NCI-H2171 treated with DMSO at 0.1 percent for 48 hours (cell line): ENCODE data around the gene CNOT6L.

Source experiments
- DNase-seq: peaks from one replicate; lab custom pipeline; 2025; lab: John Stamatoyannopoulos, UW

CNOT6L gene

DNA sequence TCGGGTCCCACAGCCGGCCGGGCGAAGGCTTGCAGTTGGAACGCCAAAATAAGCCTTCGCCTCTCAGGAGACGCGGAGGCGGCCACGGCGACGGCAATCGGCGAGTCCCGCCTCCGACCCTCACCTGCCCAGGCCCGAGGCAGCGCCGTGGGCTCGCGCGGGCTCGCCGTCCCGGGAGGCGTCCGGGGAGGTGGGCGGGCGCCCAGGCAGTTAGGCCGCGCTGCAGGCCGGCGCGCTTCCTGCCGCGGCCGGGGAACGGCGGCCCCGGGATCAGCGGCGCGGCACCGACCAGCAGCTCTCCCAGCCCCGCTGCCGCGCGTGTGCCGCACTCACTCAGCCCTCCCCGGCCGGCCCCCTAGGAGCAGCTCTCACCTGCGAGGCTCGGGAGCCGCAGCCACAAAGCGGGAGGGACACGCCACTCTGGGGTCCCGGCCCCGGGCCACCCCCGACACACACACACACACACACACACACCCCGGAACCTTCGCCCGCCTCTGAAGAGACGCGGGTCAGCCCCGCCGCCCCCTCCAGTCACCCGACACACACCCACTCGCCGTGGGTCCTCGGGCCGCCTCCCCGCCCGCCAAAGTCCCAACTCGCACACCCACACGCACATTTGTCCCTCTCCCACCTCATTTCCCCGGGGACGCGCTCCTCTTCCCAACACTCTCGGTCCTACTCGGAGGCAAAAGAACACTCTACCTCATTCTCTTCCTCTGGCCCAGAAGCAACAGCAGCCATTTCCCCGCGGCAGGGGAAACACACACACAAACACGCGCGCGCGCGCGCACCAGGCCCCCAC lies at the start of gene CNOT6L:
Gene CNOT6L, minus strand, starts transcription at position 767 of the 802 bp plus-strand sequence. Its CDS starts 60 bp downstream, at position 707.
- DNase-seq, result peak; percentile 34

DNA sequence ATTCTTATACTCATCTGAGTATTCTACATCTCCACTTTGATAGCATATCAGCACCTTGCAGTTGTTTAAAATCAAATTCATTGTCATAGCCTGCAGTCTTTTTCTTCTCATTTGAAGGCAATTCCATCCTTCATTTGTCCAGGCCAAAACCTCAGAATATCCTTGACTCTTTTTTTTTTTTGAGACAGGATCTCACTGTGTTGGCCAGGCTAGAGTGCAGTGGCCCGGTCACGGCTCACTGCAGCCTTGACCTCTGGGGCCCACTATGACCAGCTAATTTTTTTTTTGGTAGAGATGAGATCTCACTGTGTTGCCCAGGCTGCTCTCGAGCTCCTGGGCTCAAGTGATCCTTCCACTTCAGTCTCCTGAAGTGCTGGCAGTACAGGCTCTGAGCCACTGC lies 46.1 kb upstream of the CNOT6L start:
- no peak for DNase-seq

DNA sequence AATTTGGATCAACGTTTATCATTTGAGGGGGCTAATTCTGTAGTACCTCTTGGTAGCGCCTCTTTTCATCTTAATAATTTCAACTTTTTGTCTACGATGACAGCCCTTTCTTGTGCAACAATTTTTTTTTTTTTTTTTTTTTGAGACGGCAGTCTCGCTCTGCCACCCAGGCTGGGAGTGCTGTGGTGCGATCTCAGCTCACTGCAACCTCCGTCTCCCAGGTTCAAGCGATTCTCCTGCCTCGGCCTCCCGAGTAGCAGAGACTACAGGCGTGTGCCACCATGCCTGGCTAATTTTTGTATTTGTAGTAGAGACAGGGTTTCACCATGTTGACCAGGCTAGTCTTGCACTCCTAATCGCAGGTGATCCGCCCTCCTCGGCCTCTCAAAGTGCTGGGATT lies 44.2 kb upstream of the CNOT6L start:
- peak; percentile 7 for DNase-seq

DNA sequence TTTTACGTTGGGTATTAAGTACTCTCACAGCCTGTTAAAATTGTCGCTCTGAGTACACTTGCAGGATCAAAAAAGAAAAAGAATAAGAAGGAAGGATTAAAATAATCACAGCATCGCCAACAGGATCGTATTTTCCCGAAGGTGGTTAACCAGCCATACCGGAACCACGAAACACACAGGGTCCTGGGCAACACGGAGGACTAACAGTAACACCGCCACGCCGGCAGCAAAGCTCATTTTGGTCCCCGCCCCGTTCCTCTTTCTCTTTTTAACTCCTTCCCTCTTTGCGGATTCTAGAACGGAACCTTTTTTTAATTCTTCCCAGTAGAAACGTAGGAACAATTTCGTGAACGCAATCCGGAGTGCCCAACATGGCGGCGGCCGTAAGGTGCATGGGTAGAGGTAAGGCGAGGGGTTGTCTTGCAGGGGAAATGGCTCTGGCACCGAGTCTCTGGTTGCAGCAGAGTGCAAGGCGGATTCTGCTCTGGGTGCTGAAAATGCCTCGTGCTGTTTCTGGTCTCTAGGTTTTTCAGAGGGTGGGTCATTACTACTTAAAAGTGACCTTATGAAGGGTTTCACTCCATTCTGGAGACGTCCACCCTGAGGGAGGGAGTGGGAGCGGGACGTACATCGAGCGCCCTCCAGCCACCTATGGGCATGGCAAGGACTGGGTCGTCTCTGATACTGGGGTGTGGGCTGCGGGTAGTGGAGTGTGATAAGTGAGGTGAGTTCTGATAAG lies 43.5 kb upstream of the CNOT6L start, which contains the start of gene MRPL1:
Gene MRPL1, plus strand, starts transcription at position 353 of the 739 bp plus-strand sequence. Its CDS starts 19 bp downstream, at position 372.
- DNase-seq, result peak; percentile 94

DNA sequence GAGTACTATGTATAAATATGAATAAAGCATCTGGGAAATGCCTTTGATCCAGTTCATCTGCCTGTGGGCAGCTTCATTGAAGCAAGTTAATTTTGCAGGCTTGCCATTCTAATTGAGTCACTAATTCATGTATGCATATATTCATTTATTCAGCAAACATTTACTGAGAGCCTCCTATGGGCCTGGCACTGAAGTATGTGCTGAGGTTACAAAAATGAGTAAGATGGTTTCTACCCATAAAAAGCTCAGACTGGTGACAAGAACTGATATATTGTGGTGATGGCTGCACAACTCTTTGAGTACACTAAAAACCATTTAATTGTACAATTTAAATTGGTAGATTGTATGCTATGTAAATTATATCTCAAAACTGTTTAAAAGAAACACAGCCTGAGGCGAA lies 42.3 kb upstream of the CNOT6L start:
- peak; percentile 13 for DNase-seq

DNA sequence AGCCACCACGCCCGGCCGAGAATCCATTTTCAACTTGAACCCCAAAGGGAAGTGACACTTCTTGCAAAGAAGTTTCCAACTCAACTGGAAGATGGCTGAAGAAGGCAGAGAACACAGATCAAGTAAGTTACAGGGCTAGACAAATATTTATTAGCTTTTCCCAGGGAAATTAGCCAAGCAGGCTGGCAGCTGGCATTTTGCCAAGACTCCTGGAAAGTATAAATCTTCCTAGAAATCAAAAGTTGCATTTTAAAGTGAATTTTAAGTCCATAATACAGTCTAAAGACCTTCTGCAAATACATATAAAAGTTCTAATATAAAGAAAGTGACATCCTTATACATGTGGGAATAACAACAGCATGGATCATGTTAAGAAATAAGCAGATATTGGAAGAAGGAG lies 40.1 kb upstream of the CNOT6L start:
- DNase-seq, result no peak

DNA sequence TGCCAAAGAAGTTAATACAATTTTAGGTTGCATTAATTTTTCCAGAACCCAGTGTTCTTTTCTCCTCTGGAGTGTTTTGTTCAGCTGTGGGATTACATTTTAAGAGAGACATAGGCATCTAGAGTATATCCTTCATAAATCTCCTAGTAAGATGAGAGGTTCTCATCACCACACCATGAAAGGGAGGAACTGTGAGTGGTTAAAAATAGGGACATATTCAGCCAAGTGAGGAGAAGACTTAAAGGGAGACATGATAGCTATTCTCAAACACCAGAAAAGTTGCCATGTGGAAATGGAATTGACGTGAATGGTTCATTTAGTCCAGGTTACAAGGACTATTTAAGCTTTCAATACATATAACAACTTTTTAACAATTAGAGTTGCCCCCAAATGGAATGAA lies 37.0 kb upstream of the CNOT6L start:
- no peak for DNase-seq

DNA sequence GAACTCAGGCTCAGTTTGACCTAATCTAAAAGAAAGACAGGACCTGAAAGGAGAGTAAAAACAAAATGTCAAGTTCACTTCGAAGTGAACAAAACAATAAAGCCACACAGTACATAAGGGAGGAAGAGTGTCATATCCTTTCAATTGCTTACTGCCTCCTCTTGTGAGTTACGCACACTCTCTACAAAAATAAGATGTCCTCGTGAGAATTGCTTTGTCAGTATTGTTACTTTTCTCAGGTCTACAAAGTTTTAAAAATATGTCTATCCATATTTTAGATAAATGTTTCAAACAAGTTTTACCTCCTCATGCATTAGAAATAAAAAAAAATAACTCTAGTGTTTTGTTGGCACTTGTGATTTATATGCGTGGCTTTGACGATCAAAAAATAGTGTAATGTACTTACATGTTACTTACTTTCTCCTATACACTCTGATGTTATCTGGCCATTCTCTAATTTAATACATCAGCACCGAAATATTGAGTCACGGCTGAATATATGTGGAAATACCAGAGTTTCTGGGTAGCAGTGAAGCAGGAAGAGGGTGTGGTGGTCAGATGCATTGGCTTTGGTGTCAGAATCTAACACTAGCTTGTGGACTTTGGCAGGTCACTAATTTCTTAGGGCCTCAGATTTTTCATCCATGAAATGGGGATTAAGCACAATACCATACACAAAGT lies 35.4 kb upstream of the CNOT6L start:
- no peak for DNase-seq

DNA sequence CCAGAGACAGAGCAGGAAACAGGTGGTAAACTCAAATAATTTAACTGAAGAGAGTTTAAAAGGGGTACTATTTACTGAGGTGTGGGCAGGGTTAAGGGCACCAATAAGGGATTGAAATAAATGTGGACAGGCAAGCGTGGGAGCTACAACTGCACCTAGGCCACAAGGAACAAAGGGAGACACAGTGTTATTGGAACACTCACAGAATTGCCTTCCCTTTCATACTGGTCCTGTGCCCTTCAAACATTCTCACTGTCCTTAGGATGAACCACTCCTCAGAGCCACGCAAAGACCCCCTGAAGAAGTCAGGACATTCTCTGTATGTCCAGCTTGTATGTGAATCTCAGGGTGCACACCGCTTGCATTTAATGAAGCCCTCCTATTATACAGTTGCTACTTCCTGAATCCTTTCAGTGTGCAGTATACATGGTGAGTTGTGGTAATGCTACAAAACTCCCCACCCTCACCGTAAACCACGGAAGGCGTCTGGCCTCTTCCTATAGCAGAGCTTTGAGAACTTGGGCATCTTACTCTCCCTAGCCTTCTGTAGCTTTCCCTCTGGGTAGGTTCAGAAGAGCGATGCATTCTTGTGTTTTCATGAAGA lies 33.8 kb upstream of the CNOT6L start:
- DNase-seq, result no peak

DNA sequence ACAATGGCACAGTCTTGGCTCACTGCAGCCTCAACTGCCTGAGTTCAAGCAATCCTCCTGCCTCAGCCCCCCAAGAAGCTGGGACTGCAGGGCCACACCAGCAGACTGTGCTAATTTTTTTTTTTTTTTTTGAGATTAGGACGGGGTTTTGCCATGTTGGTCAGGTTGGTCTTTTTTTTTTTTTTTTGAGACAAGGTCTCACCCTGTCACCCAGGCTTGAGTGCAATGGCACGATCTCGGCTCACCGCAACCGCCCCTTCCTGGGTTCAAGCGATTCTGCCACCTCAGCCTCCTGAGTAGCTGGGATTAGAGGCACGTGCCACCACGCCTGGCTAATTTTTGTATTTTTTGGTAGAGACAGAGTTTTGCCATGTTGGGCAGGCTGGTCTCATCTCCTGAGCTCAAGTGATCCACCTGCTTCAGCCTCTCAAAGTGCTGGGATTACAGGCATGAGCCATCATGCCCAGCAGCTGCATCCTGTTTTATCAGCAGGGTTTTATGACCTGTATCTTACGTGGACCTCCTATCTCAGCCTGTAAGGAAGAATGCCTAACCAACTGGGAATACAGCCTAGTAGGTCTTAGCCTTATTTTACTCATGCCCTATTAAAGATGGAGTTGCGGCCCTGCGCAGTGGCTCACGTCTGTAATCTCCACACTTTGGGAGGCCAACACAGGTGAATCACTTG lies 30.3 kb upstream of the CNOT6L start:
- DNase-seq, result no peak

DNA sequence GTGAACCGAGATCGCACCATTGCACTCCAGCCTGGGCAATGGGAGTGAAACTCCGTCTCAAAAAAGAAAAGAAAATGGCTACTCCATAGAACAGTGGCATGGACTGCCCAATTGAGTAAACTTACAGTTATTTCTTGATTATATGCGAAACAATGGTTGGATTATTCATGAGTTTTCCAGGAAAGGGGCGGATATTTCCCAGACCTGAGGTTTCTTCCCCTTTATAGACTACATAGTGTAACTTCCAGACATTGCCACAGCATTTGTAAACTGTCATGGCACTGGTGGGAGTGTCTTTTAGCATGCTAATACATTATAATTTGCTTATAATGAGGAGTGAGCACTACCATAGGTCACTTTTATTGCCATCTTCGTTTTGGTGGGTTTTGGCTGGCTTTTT lies 29.3 kb upstream of the CNOT6L start:
- DNase-seq, result no peak

DNA sequence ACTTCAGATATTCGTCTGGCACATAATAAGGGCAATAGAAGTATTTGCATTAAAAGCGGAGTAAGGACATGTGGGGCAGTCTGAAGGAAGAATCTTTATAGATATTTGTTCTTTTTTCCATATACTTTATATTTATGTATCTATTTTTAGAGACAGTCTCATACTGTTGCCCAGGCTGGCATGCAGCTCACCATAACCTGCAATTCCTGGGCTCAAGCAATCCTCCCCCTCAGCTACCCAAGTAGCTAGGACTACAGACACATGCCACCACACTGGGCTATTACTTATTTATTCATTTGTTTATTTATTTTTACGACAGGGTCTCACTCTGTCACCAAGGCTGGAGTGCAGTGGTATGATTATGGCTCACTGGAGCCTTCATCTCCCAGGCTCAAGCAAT lies 26.8 kb upstream of the CNOT6L start:
- DNase-seq, result no peak

DNA sequence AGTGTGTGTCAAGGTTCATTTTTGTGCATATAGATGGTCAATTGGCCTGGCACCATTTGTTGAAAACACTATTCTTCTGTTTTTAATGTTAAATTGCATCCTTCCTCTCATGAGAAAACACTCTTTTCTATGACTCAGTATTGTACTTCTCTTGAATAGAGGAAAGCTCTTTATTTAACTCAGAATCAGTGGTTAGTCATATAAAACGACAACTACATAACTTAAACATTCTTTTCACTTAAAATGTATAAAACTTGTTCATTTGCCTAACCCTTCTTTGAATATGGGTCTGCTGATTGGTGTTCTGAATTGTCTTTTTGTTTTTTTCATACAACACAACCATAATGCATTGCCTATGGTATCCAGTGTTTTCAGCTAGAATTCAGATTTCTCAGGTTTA lies 26.2 kb upstream of the CNOT6L start:
- no peak for DNase-seq

DNA sequence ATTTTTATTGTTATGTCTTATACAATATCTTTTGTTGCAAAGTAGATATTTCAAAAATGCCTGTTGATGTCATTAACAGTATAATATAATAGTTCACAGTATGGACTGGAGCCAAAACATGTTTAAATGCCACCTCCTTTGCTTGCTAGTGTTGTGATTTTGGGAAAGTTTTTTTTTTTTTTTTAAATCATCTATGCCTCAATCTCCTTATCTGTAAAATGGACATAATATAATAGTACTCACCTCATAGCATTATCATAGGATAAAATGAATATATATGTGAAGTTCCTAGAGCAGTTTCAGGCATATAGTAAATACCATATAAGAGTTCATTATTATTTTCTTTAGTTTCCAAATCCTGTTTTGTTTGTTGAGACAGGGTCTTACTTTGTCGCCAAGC lies 25.2 kb upstream of the CNOT6L start:
- DNase-seq, result no peak

DNA sequence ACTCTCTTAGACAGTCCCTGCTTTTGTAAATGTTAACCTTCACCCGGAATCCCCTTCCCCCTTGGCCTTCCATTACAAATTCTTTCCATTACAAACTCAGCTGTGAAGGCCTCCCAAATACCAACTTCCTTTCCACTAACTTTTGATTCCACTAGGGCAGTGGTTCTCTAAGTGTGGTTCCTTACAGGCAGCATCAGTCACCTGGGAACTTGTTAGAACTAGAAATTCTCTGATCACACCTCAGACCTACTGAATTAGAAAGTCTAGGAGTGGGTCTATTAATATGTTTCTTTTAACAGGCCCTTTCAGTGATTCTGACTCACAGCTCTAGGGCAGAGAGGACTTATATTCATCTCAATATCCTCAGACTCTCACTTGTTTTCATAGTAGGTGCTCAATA lies 24.5 kb upstream of the CNOT6L start:
- no peak for DNase-seq

DNA sequence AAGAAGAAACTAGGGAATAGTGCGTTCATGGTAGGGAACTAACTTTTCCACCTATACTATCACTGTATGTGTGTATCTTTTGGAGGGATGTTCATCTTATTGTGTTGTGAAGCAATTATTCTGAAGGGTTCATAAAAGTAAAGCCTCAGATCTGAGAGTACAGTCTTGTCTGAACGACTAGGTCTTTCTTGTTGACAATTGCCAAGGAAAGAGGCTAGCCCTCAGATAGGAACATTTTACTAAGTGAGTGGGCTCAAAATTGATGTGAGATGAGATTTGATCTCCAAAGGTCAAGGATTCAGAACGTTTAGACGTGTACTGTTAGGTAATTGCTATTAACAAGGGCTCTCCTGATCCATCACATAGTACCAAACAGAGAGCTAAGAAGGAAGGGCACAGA lies 15.2 kb upstream of the CNOT6L start:
- DNase-seq, result no peak

DNA sequence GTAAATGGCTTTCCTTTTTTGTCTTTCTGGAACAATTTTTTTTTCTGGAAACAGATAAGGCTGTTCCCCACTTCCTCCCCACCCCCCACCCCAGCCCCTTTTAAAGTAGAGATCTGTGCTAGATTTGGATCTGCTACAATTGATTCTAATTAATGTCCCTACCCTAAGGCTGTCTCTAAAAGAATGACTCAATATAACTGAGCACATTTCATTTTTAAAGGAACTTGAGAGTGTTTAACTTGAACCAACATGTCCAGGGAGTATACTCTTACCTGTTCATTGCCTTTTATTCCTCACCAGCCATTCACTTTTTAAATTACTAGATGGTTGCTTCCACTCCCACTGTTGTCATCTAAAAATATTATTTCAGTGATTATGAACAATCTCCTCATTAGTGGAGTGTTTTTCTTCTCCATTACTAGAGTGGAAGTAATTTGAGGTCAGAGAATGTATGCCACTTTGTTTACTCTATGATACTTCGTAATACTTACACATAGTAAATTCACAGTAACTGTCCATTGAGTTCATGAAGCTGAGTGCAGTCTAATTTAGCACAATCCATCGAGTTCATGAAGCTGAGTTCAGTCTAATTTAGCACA lies 14.1 kb upstream of the CNOT6L start:
- DNase-seq, result no peak

DNA sequence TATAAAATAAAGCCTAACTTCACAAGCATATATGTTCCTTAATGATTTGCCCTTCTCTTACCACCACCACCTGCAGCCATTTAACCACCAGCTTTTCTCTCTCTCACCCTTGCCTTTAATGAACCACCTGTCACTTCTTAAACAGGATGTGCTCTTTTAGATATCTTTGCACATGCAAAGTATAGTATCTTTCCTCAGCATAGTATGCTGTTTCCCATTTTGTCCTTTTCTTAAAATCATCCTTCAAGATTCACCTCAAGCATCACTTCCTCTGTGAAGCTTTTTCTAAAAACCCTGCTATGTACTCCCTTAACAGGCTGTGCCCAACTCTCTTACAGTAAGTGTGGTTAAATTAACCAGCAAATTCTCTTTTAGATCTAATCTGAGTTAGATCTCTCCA lies 8.2 kb upstream of the CNOT6L start:
- no peak for DNase-seq

DNA sequence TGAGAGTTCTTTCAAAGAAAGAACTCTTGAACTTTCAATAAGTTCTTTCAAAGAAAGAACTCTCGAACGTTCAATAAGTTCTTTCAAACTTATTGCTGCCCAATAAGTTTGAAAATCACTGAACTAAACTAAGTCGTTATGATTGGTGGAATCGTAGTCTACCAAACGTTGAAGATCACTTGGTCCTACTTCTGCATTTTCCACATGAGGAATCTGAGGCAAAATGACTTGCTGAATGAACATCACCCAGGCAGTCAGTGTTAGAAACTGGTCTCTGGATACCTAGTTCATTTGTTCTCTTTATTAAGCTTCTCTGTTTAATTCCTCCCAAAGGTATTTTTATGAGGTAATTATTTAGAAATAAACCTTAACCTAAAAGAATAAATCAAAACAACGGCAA lies 7.1 kb upstream of the CNOT6L start:
- no peak for DNase-seq

DNA sequence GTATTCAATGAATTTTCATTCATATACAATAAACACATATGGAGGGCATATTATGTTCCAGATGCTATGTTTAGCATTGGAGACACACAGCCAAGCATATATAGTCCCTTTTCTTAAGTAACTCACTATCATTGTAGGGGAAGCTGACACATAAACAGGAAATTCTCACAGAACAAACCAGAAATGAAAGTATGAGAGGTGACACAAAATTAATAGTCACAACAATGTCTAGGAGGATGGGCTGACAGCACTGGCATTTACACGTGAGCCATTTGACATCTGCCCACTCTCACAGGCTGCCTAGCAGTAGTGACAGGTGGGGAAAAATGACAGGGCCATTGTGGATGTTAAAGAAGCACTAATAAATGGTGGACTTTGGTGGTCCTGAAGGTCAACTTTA lies 2.6 kb upstream of the CNOT6L start:
- DNase-seq, result no peak
